IPS-15b (cell line): Measurements from ENCODE around the gene CHST15.
A peak's percentile ranks its signal among the peaks of the same experiment; 100 is the strongest.

Experiments
- H3K27me3 ChIP-seq: one replicate; pipeline ENCODE4 v1.6.1; 2013; ENCODE audit warnings: low read length; ENCODE audit not compliant: control insufficient read depth, insufficient read depth
- H3K36me3 ChIP-seq: one replicate; pipeline ENCODE4 v1.6.1; 2013; ENCODE audit warnings: low read length; ENCODE audit not compliant: control insufficient read depth, insufficient read depth
- H3K4me1 ChIP-seq: one replicate; pipeline ENCODE4 v1.6.1; 2013; ENCODE audit warnings: mild to moderate bottlenecking, low read length; ENCODE audit not compliant: control insufficient read depth, insufficient read depth
- H3K4me3 ChIP-seq: one replicate; pipeline ENCODE4 v1.5.1; 2013; ENCODE audit warnings: low read depth, low read length
- H3K9ac ChIP-seq: one replicate; pipeline ENCODE4 v1.6.1; 2013; ENCODE audit warnings: low read depth, mild to moderate bottlenecking, low read length
- H3K9me3 ChIP-seq: one replicate; pipeline ENCODE4 v1.6.1; 2013; ENCODE audit warnings: mild to moderate bottlenecking, low read length; ENCODE audit not compliant: control insufficient read depth, insufficient read depth

Gene CHST15

GRCh38 chr10:123997486-123998196, 95.8 kb downstream of the CHST15 start:
- no peaks in the 10 kb centered on the region for H3K4me1 ChIP-seq
- H3K36me3 ChIP-seq: no peaks in the 10 kb centered on the region
- H3K4me3 ChIP-seq: no peak overlapping the region
- H3K9ac ChIP-seq: no peak overlapping the region
- no peaks in the 10 kb centered on the region for H3K9me3 ChIP-seq
- H3K27me3 ChIP-seq: peaks cover 21% of the 10 kb centered on the region

GRCh38 chr10:123997013-123997412, 96.4 kb downstream of the CHST15 start:
- Histone ChIP-seq H3K9ac (no peak overlapping the region), H3K27me3 (peaks cover 25% of the 10 kb centered on the region)

GRCh38 chr10:123996302-123996701, 97.1 kb downstream of the CHST15 start:
- H3K9ac ChIP-seq: no peak overlapping the region
- H3K4me3 ChIP-seq: no peak overlapping the region
- no peaks in the 10 kb centered on the region for H3K9me3 ChIP-seq
- H3K27me3 ChIP-seq: peaks cover 28% of the 10 kb centered on the region
- no peaks in the 10 kb centered on the region for H3K36me3 ChIP-seq
- no peaks in the 10 kb centered on the region for H3K4me1 ChIP-seq

More at GRCh38 chr10:123997013-123997412, 96.4 kb downstream of the CHST15 start:
- Histone ChIP-seq H3K4me3 (no peak overlapping the region), H3K9me3 (no peaks in the 10 kb centered on the region), H3K36me3 (no peaks in the 10 kb centered on the region), H3K4me1 (no peaks in the 10 kb centered on the region)

- H3K36me3 ChIP-seq: no peaks in the 10 kb centered on the region
- no peaks in the 10 kb centered on the region for H3K4me1 ChIP-seq
- peak overlapping the region; percentile 67 for H3K4me3 ChIP-seq
- H3K9ac ChIP-seq: no peak overlapping the region
- no peaks in the 10 kb centered on the region for H3K9me3 ChIP-seq
- H3K27me3 ChIP-seq: peaks cover 35% of the 10 kb centered on the region
Measured at GRCh38 chr10:123995461-123996131, 97.8 kb downstream of the CHST15 start.

GRCh38 chr10:123995082-123995460, 98.3 kb downstream of the CHST15 start:
- Histone ChIP-seq H3K9ac (no peak overlapping the region), H3K27me3 (peaks cover 41% of the 10 kb centered on the region), H3K4me1 (no peaks in the 10 kb centered on the region), H3K9me3 (no peaks in the 10 kb centered on the region), H3K36me3 (no peaks in the 10 kb centered on the region), H3K4me3 (peak overlapping the region; percentile 67)

GRCh38 chr10:123994417-123995081, 98.8 kb downstream of the CHST15 start:
- H3K9ac ChIP-seq: no peak overlapping the region
- no peaks in the 10 kb centered on the region for H3K36me3 ChIP-seq
- peak overlapping the region; percentile 67 for H3K4me3 ChIP-seq
- no peaks in the 10 kb centered on the region for H3K4me1 ChIP-seq
- H3K9me3 ChIP-seq: no peaks in the 10 kb centered on the region
- peaks cover 46% of the 10 kb centered on the region for H3K27me3 ChIP-seq

GRCh38 chr10:123993534-123994416, 99.6 kb downstream of the CHST15 start:
- Histone ChIP-seq H3K4me1 (no peaks in the 10 kb centered on the region), H3K27me3 (peaks cover 47% of the 10 kb centered on the region), H3K9ac (no peak overlapping the region), H3K36me3 (no peaks in the 10 kb centered on the region), H3K9me3 (no peaks in the 10 kb centered on the region), H3K4me3 (peak overlapping the region; percentile 32)

GRCh38 chr10:123991611-123992570, 101.5 kb downstream of the CHST15 start:
- Histone ChIP-seq H3K4me1 (no peaks in the 10 kb centered on the region), H3K4me3 (peak overlapping the region; percentile 45), H3K9me3 (no peaks in the 10 kb centered on the region), H3K9ac (no peak overlapping the region), H3K27me3 (peaks cover 47% of the 10 kb centered on the region), H3K36me3 (no peaks in the 10 kb centered on the region)

- no peaks in the 10 kb centered on the region for H3K9me3 ChIP-seq
- no peaks in the 10 kb centered on the region for H3K36me3 ChIP-seq
- H3K27me3 ChIP-seq: peaks cover 47% of the 10 kb centered on the region
- H3K9ac ChIP-seq: no peak overlapping the region
- no peaks in the 10 kb centered on the region for H3K4me1 ChIP-seq
- H3K4me3 ChIP-seq: no peak overlapping the region
Measured at GRCh38 chr10:123990889-123991288, 102.5 kb downstream of the CHST15 start.

GRCh38 chr10:123988694-123989093, 104.7 kb downstream of the CHST15 start:
- Histone ChIP-seq H3K9ac (no peak overlapping the region), H3K9me3 (no peaks in the 10 kb centered on the region), H3K36me3 (no peaks in the 10 kb centered on the region), H3K4me1 (no peaks in the 10 kb centered on the region), H3K27me3 (peaks cover 34% of the 10 kb centered on the region), H3K4me3 (no peak overlapping the region)
